PC-3 (cell line): ENCODE data around the gene ARHGAP42.

Experiments used
- EZH2 ChIP-seq: fragments of 300-600 bp; sonication (generic); IDR thresholded peaks from one replicate; pipeline ENCODE4 v1.6.1; 2017; ENCODE audit warnings: antibody characterized with exemption, mild to moderate bottlenecking, low read length; ENCODE audit not compliant: unreplicated experiment
- EZH2phosphoT487 ChIP-seq: fragments of 300-600 bp; sonication (generic); IDR thresholded peaks from 2 replicates; pipeline ENCODE4 v1.6.1; 2018; ENCODE audit warnings: mild to moderate bottlenecking, antibody characterized with exemption, low read length, borderline replicate concordance
- TF ChIP-seq, protein P1 (sequence below): fragments of 300-600 bp; sonication (generic); conservative IDR thresholded peaks from 2 replicates; pipeline ENCODE4 v1.5.1; 2017; ENCODE audit warnings: antibody characterized with exemption, low read depth, mild to moderate bottlenecking, low read length

GRCh38 chr11:100895449-100895848, 208.4 kb downstream of the ARHGAP42 start:
- TF ChIP-seq EZH2phosphoT487 (no peak), EZH2 (no peak)
- TF ChIP-seq, protein P1, sequence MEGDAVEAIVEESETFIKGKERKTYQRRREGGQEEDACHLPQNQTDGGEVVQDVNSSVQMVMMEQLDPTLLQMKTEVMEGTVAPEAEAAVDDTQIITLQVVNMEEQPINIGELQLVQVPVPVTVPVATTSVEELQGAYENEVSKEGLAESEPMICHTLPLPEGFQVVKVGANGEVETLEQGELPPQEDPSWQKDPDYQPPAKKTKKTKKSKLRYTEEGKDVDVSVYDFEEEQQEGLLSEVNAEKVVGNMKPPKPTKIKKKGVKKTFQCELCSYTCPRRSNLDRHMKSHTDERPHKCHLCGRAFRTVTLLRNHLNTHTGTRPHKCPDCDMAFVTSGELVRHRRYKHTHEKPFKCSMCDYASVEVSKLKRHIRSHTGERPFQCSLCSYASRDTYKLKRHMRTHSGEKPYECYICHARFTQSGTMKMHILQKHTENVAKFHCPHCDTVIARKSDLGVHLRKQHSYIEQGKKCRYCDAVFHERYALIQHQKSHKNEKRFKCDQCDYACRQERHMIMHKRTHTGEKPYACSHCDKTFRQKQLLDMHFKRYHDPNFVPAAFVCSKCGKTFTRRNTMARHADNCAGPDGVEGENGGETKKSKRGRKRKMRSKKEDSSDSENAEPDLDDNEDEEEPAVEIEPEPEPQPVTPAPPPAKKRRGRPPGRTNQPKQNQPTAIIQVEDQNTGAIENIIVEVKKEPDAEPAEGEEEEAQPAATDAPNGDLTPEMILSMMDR = no peak
